Gastrocnemius medialis (tissue), 4 donors: ENCODE results near the gene TBC1D5. TPM values are rescaled to one million over a fixed set of nuclear protein-coding genes. Genes with fewer than 3 reads are reported as not detected.

ENCODE experiments used
- ATAC-seq, 2 donors: fragments of 150-250 bp; one replicate each; pipeline ENCODE4 v1.9.1; 2016
- DNase-seq, 2 donors: peaks; one replicate each; pipeline ENCODE4 v3.0.0-alpha.2; 2019
- H3K27ac ChIP-seq, 4 donors: fragments of 200-600 bp; sonication (generic); 1 replicate in 1 of 4; 2 replicates in 3 of 4; pipeline ENCODE4 v1.5.1; 2016 to 2018; ENCODE audit warnings: mild to moderate bottlenecking in 2 of 4, moderate library complexity in 1 of 4
- H3K27me3 ChIP-seq, 3 donors: fragments of 200-600 bp; sonication (generic) in 2 of 3; 1 replicate in 1 of 3; 2 replicates in 2 of 3; pipeline versions ENCODE4 v1.5.1 to v1.6.0; 2016 to 2019; ENCODE audit warnings: mild to moderate bottlenecking in 1 of 3, moderate library complexity in 1 of 3
- H3K36me3 ChIP-seq, 2 donors: fragments of 200-600 bp; sonication (generic) in 1 of 2; one replicate each; pipeline ENCODE4 v1.5.1; 2017 to 2018
- H3K4me1 ChIP-seq, 2 donors: fragments of 200-600 bp; sonication (generic) in 1 of 2; one replicate each; pipeline ENCODE4 v1.5.1; 2016 to 2017; ENCODE audit warnings: mild to moderate bottlenecking in 2 of 2
- H3K4me3 ChIP-seq, 4 donors: fragments of 200-600 bp; sonication (generic) in 3 of 4; 1 replicate in 1 of 4; 2 replicates in 3 of 4; pipeline ENCODE4 v1.5.1; 2016 to 2019; ENCODE audit warnings: mild to moderate bottlenecking in 2 of 4
- H3K9me3 ChIP-seq, 3 donors: fragments of 200-600 bp; sonication (generic) in 2 of 3; 1 replicate in 1 of 3; 2 replicates in 2 of 3; pipeline ENCODE4 v1.5.1; 2016 to 2019
- POLR2A ChIP-seq, 2 donors: fragments of 450-650 bp; IDR thresholded peaks; one replicate each; pipeline ENCODE4 v1.6.1; 2017; ENCODE audit warnings: antibody characterized with exemption in 2 of 2, mild to moderate bottlenecking in 2 of 2, moderate library complexity in 2 of 2
- in situ Hi-C, 4 donors: fragments of 200-750 bp; cut with MboI; loops; one replicate each; pipeline versions ENCODE4 v1.15.0 to v1.8.0; 2017; ENCODE audit warnings: low sequenced_read_pairs in 4 of 4
- intact Hi-C: fragments of 100-400 bp; cut with DNase I; formaldehyde crosslinking; loops from one replicate; pipeline ENCODE4 v1.15.1; 2023; ENCODE audit warnings: low total_unique reads
- total RNA-seq, 4 donors: library from RNA; depleted of rRNA; stranded (reverse); fragments of >200 nt; gene quantifications; one replicate each; pipeline versions ENCODE4 v1.1.0 to v1.2.3, GENCODE V29; 2016
- TF ChIP-seq, protein P1 (sequence below), 5 experiments: fragments of 450-650 bp in 3 of 5; fragments of 200-600 bp in 2 of 5; sonication (generic) in 2 of 5; IDR thresholded peaks in 4 of 5; conservative IDR thresholded peaks in 1 of 5; 1 replicate in 4 of 5; 2 replicates in 1 of 5; pipeline ENCODE4 v1.5.1; 2016 to 2019; ENCODE audit warnings: antibody characterized with exemption in 5 of 5, mild to moderate bottlenecking in 3 of 5, moderate library complexity in 3 of 5

The TBC1D5 gene
- total RNA-seq, 4 donors from 2014 or later, result 20.3 to 34.4 (median 27.1) TPM

DNA sequence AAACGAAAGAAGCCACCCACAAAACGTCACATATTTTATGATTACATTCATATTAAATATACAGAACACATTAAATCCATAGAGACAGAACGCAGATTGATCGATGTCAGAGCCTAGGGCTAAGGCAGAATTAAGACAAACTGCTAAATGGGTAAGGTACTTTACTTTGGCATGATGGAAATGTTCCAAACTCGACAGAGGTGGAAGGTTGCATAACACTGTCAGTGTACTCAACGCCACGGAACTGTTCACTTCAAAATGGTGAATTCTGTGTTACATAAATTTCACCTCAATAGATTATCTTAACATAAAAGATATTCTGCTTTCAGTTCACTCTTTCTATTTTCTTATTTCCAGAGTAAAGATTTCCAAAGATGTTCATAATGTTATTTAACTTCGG is 158.4 kb downstream of the TBC1D5 start:
- Histone ChIP-seq H3K4me3 (no peak overlapping the region), H3K36me3 (no peaks in the 10 kb centered on the region), H3K27ac (no peak overlapping the region), H3K9me3 (no peaks in the 10 kb centered on the region), H3K4me1 (no peaks in the 10 kb centered on the region), H3K27me3 (no peaks in the 10 kb centered on the region)
- no peak for DNase-seq
- no peak for ATAC-seq
- in situ Hi-C loops (no loop called here), intact Hi-C loops (no loop called here)
- TF ChIP-seq, protein P1, sequence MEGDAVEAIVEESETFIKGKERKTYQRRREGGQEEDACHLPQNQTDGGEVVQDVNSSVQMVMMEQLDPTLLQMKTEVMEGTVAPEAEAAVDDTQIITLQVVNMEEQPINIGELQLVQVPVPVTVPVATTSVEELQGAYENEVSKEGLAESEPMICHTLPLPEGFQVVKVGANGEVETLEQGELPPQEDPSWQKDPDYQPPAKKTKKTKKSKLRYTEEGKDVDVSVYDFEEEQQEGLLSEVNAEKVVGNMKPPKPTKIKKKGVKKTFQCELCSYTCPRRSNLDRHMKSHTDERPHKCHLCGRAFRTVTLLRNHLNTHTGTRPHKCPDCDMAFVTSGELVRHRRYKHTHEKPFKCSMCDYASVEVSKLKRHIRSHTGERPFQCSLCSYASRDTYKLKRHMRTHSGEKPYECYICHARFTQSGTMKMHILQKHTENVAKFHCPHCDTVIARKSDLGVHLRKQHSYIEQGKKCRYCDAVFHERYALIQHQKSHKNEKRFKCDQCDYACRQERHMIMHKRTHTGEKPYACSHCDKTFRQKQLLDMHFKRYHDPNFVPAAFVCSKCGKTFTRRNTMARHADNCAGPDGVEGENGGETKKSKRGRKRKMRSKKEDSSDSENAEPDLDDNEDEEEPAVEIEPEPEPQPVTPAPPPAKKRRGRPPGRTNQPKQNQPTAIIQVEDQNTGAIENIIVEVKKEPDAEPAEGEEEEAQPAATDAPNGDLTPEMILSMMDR (IDR thresholded peaks at IDR 0.05 in 4 of 5, conservative IDR thresholded peaks at IDR 0.05 in 1 of 5), result no peak
- TF ChIP-seq POLR2A (IDR thresholded peaks at IDR 0.05), result no peak

DNA sequence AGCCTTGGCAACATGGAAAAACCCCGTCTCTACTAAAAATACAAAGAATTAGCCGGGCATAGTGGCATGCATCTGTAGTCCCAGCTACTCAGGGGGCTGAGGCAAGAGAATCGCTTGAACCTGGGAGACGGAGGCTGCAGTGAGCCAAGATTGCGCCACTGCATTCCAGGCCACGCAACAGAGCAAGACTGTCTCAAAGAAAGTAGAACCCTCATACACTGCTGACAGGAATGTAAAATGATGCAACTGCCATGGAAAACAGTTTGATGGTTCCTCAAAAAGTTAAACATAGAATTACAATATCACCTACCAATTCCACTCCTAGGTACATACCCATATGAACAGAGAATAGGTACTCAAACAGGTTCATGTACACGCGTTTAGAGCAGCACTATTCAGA is 158.9 kb downstream of the TBC1D5 start:
- H3K4me3 ChIP-seq, result no peak overlapping the region
- no peak overlapping the region for H3K27ac ChIP-seq
- no peak for DNase-seq
- H3K27me3 ChIP-seq, result no peaks in the 10 kb centered on the region
- no peak for ATAC-seq
- TF ChIP-seq, protein P1 (IDR thresholded peaks at IDR 0.05 in 4 of 5, conservative IDR thresholded peaks at IDR 0.05 in 1 of 5), result no peak
- TF ChIP-seq POLR2A (IDR thresholded peaks at IDR 0.05), result no peak
- H3K36me3 ChIP-seq, result no peaks in the 10 kb centered on the region
- in situ Hi-C loops, result no loop called here
- H3K4me1 ChIP-seq, result no peaks in the 10 kb centered on the region
- H3K9me3 ChIP-seq, result no peaks in the 10 kb centered on the region
- intact Hi-C loops, result no loop called here

DNA sequence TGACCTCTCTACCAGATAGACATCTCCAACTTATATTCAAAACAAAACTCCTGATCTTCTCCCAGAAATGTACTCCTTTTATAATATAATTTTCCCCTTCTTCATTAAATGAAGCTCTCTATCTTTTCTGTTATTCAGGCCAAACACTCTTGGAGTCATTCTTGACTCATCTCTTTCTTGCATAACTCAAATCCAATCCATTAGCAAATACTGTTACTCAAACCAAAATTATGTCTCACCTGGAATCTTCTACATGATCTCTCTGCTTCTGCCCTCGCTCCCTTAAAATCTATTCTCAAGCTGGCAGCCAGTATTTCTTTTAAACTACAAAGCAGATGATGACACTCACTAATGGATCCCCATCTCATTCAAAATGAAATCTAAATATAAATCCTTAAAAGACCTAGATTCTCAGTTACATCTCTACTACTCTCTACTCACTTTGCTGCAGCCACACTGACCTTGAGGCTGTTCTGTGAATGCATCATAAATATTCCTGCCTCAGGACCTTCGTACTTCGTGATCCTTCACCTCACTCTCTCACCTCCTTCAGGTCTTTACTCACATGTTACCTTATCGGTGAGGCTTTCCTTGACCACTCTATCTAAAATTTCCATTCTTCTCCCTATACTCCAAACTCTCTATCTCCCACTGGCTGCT is 160.9 kb downstream of the TBC1D5 start:
- intact Hi-C loops, result no loop called here
- DNase-seq (no peak), ATAC-seq (no peak)
- Histone ChIP-seq H3K9me3 (no peaks in the 10 kb centered on the region), H3K36me3 (no peaks in the 10 kb centered on the region), H3K27me3 (no peaks in the 10 kb centered on the region), H3K4me1 (no peaks in the 10 kb centered on the region), H3K27ac (no peak overlapping the region), H3K4me3 (no peak overlapping the region)
- TF ChIP-seq, protein P1 (IDR thresholded peaks at IDR 0.05 in 4 of 5, conservative IDR thresholded peaks at IDR 0.05 in 1 of 5), result no peak
- TF ChIP-seq POLR2A (IDR thresholded peaks at IDR 0.05), result no peak
- in situ Hi-C loops, result no loop called here

DNA sequence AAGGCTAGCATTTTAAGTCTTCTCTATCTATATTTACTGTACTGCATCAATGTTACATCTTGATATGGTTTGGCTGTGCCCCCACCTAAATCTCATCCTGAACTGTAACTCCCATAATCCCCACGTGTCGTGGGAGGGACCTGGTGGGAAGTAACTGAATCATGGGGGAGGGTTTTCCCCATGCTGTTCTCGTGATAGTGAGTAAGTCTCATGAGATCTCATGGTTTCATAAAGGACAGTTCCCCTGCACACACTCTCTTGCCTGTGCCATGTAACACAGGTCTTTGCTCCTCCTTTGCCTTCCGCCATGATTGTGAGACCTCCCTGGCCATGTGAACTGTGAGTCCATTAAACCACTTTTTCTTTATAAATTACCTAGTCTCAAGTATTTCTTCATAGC is 161.5 kb downstream of the TBC1D5 start:
- Histone ChIP-seq H3K9me3 (no peaks in the 10 kb centered on the region), H3K4me1 (no peaks in the 10 kb centered on the region), H3K27me3 (no peaks in the 10 kb centered on the region), H3K36me3 (no peaks in the 10 kb centered on the region), H3K4me3 (no peak overlapping the region), H3K27ac (no peak overlapping the region)
- no peak for DNase-seq
- TF ChIP-seq POLR2A (IDR thresholded peaks at IDR 0.05), result no peak
- TF ChIP-seq, protein P1 (IDR thresholded peaks at IDR 0.05 in 4 of 5, conservative IDR thresholded peaks at IDR 0.05 in 1 of 5), result no peak
- intact Hi-C loops, result no loop called here
- ATAC-seq, result no peak
- in situ Hi-C loops, result no loop called here
